Measurements from ENCODE around the gene SF3B2.
"Not testable (repeated sequence)": the region's sequence is repeated elsewhere in the genome, so short reads cannot be mapped to it uniquely, and the experiment has no call there.

Gene SF3B2

GRCh38 chr11:66106786-66107599 lies 54.8 kb downstream of the SF3B2 start:
- DNase-seq (ENCODE audit: low read depth in 2 of 2), result peak in 1 of 2 donors; percentile 13

DNA sequence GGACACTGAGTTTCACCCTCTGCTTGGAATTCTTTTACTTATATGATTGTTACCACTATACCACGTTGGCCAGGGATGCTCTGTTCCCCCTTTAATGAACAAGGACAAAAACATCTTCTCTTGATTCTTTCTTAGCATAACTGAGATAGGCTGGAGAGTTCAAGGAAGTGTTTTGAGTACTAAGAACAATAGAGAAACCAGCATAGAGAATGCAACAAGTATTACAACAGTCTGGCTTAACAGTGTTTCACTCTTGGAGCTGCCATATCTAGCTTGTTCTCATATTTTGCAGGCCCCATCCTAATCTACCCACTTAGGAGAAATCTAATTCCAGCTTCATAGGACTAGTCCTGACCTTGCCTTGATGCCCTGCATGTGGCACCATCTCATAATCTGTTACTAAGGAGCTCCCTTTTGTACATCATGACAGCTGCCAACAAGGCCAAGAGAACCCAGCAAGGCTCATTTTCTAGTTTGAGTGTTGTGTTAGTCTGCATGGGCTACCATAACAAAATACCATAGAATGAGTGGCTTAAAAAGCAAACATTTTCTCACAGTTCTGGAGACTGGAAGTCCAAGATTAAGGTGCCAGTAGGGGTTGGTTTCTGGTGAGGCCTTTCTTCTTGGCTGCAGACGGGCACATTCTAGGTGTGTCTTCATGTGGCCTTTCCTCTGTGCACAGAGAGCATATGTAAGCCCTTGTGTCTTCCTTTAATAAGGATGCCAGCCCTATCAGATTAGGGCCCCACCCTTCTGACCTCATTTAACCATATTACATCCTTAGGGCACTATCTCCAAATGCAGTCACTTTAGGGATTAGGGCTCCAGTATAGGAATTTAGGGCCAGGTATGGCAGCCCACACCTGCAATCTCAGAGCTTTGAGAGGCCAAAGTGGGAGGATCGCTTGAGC lies 55.7 kb downstream of the SF3B2 start:
- no peak for DNase-seq (ENCODE audit: low read depth in 2 of 2)

DNA sequence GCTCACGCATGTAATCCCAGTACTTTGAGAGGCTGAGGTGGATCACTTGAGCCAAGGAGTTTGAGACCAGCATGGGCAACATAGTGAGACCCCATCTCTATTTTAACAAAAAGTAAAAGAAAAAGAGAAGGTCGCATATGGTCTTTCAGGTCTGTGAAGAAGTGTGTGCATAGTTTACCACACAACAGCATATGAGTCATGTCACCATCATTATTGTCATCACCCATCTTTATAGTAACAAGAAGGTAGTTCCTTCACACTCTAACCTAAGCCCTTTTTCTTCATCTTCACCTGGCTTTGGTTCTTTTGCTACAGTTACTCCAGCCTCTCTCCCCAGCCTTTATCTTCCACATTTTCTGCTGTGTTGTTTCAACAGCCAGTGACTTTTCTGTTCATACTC lies 57.1 kb downstream of the SF3B2 start:
- no peak for DNase-seq (ENCODE audit: low read depth in 2 of 2)

DNA sequence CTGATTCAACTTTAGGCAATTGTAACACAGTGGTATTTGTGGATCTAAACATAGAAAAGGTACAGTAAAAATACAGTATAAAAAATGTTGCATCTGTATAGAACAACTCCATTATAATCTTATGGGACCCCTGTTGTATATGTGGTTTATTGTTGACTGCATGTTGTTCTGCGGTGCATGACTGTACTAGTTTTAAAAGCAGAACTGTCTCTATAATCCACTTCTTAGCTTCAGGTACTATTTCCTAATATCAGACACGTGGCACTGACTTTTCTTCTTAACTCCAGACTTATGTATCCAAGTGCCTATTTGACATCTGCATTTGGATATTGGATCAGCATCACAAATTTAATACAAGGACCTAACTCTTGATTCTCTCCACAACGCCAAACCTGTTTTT lies 59.0 kb downstream of the SF3B2 start:
- DNase-seq (ENCODE audit: low read depth in 2 of 2), result no peak

- DNase-seq (ENCODE audit: low read depth in 2 of 2), result no peak
Observed at GRCh38 chr11:66112041-66112491, 59.9 kb downstream of the SF3B2 start.

GRCh38 chr11:66112601-66113499 lies 60.7 kb downstream of the SF3B2 start:
- no peak for DNase-seq (ENCODE audit: low read depth in 2 of 2)

DNA sequence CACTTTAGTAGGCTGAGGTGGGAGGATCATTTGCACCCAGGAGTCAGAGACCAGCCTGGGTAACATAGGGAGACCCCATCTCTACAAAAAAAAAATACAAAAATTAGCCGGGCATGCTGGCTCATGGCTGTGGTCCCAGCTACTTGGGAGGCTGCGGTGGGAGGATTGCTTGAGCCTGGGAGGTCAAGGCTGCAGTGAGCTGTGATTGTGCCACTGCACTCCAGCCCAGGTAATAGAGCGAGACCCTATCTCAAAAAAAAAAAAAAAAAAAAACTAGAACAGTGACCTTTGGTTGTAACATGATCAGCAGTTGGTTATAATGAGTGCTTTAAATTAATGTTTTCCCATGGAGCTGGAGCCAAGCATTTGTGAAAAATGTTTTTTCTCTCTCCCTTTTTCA lies 62.8 kb downstream of the SF3B2 start:
- DNase-seq (ENCODE audit: low read depth in 2 of 2), result not testable (repeated sequence)

GRCh38 chr11:66115638-66116301 lies 63.6 kb downstream of the SF3B2 start:
- no peak for DNase-seq (ENCODE audit: low read depth in 2 of 2)

- no peak for DNase-seq (ENCODE audit: low read depth in 2 of 2)
Observed at GRCh38 chr11:66116576-66117361, 64.6 kb downstream of the SF3B2 start.

DNA sequence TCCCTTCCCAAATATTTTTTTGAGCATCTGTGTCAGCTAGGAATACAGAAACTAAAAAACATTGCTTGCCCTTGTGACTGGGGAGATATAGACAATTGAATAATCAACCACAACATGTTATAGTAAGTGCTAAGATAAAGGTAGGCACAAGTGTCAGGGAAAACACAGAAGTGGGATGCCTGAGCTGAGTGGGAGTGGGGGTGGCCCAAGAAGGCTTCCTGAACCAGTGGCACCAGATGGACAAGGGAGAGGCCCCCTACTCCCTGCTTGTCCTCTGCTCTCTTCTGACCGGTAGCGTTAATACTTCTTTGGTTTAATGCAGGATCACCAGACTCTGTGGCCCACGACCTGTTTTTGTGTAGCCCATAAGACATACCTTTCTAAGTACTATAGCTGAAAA lies 66.7 kb downstream of the SF3B2 start:
- DNase-seq (ENCODE audit: low read depth in 2 of 2), result no peak

All from stimulated activated CD8-positive, alpha-beta memory T cell treated with anti-CD3 and anti-CD28 coated beads, Interleukin-7, amount 100 ng/mL, for 4 hours (primary cell).